PC-9 (cell line): ENCODE data around the gene RSPH1.

Experiments
- EZH2 ChIP-seq: fragments of 200-600 bp; sonication (generic); IDR thresholded peaks from 2 replicates; pipeline ENCODE4 v1.8.0; 2017; ENCODE audit warnings: antibody characterized with exemption, low read depth
- TF ChIP-seq, protein P1 (sequence below): fragments of 200-600 bp; sonication (generic); conservative IDR thresholded peaks from 2 replicates; pipeline ENCODE4 v1.6.1; 2017; ENCODE audit warnings: mixed run types, antibody characterized with exemption, mild to moderate bottlenecking, moderate library complexity

DNA sequence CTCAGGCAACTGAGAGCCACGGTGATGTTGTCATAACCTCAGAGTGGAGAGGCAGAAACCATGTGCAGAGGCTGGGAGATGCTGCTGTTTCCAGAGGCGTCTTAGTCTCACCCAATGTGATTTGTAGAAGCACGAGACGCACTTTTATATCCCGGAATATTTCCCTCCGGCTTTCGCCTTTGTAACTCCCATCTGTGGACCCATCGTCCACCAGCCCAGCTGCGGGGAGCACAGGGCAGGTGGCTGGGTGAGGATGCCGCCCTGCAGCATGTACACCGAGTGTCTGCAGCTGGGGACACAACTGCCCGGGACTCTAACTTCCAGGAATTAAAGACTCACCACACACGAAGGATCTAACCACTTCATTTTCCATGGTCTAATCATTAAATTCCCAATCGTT, 48.8 kb downstream of the RSPH1 start:
- TF ChIP-seq, protein P1, sequence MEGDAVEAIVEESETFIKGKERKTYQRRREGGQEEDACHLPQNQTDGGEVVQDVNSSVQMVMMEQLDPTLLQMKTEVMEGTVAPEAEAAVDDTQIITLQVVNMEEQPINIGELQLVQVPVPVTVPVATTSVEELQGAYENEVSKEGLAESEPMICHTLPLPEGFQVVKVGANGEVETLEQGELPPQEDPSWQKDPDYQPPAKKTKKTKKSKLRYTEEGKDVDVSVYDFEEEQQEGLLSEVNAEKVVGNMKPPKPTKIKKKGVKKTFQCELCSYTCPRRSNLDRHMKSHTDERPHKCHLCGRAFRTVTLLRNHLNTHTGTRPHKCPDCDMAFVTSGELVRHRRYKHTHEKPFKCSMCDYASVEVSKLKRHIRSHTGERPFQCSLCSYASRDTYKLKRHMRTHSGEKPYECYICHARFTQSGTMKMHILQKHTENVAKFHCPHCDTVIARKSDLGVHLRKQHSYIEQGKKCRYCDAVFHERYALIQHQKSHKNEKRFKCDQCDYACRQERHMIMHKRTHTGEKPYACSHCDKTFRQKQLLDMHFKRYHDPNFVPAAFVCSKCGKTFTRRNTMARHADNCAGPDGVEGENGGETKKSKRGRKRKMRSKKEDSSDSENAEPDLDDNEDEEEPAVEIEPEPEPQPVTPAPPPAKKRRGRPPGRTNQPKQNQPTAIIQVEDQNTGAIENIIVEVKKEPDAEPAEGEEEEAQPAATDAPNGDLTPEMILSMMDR: no peak
- no peak for TF ChIP-seq EZH2
